SK-N-SH (cell line): Measurements from ENCODE around the gene WDR83. TPM values are rescaled to one million over a fixed set of nuclear protein-coding genes. Genes with fewer than 3 reads are reported as not detected.

ENCODE experiments used
- CTCF ChIA-PET: fragments of 300-600, 350-600 bp; formaldehyde crosslinking; extraction: SDS; loops from one replicate; lab custom pipeline; 2021; lab: Yijun Ruan, JAX
- POLR2A ChIA-PET: fragments of 350-600 bp; sonication (Branson Sonifier 250); formaldehyde crosslinking; extraction: SDS; loops from one replicate; lab custom pipeline; 2020; ENCODE audit warnings: antibody characterized with exemption, inconsistent platforms; lab: Yijun Ruan, JAX
- DNase-seq: peaks from one replicate; pipeline ENCODE4 v3.0.0; 2012
- H2AFZ ChIP-seq: fragments of 200-600 bp; sonication (generic); 2 replicates; pipeline ENCODE4 v1.8.1; 2016; ENCODE audit warnings: antibody characterized with exemption, mild to moderate bottlenecking, low read depth
- H3F3A ChIP-seq: fragments of 200-600 bp; sonication (generic); replicated peaks from 2 replicates; pipeline ENCODE3; 2016; ENCODE audit warnings: antibody characterized with exemption, mild to moderate bottlenecking; ENCODE audit not compliant: insufficient read depth
- H3K27ac ChIP-seq, 2 experiments: fragments of 200-500 bp in 1 of 2; fragments of 200-600 bp in 1 of 2; sonication (Bioruptor generic) in 1 of 2; sonication (generic), shearing (Covaris generic) in 1 of 2; 2 replicates each; pipeline versions ENCODE4 v1.5.1 to v1.6.1; 2014 to 2016; ENCODE audit warnings: low read depth in 2 of 2, inconsistent platforms in 1 of 2, low read length in 1 of 2, mild to moderate bottlenecking in 1 of 2, mixed read lengths in 1 of 2
- H3K27me3 ChIP-seq: fragments of 200-600 bp; sonication (generic), shearing (Covaris generic); 2 replicates; pipeline ENCODE4 v1.6.1; 2016; ENCODE audit warnings: mixed run types; ENCODE audit not compliant: insufficient read depth
- H3K36me3 ChIP-seq, 2 experiments: fragments of 200-500 bp in 1 of 2; fragments of 200-600 bp in 1 of 2; sonication (Bioruptor generic) in 1 of 2; sonication (generic) in 1 of 2; replicated peaks in 1 of 2; 2 replicates each; pipeline versions ENCODE3 to v1.5.1; 2014 to 2016; ENCODE audit warnings: low read length in 1 of 2, mild to moderate bottlenecking in 1 of 2; ENCODE audit not compliant: insufficient read depth in 2 of 2, control insufficient read depth in 1 of 2
- H3K4me1 ChIP-seq, 2 experiments: fragments of 200-500 bp in 1 of 2; fragments of 200-600 bp in 1 of 2; sonication (Bioruptor generic) in 1 of 2; sonication (generic), shearing (Covaris generic) in 1 of 2; 2 replicates each; pipeline versions ENCODE4 v1.5.1 to v1.6.1; 2014 to 2016; ENCODE audit warnings: low read depth in 1 of 2, low read length in 1 of 2, mixed run types in 1 of 2; ENCODE audit not compliant: insufficient read depth in 2 of 2, control insufficient read depth in 1 of 2
- H3K4me2 ChIP-seq: fragments of 200-600 bp; sonication (generic), shearing (Covaris generic); 2 replicates; pipeline ENCODE4 v1.6.1; 2017; ENCODE audit warnings: mixed run types
- H3K4me3 ChIP-seq, 2 experiments: fragments of 200-500 bp in 1 of 2; fragments of 200-600 bp in 1 of 2; sonication (Bioruptor generic) in 1 of 2; sonication (generic), shearing (Covaris generic) in 1 of 2; 2 replicates each; pipeline versions ENCODE4 v1.5.1 to v1.8.1; 2014 to 2016; ENCODE audit warnings: low read depth in 2 of 2, inconsistent platforms in 1 of 2, low read length in 1 of 2, mild to moderate bottlenecking in 1 of 2, mixed read lengths in 1 of 2, moderate library complexity in 1 of 2
- H3K79me2 ChIP-seq: fragments of 200-600 bp; sonication (generic); 2 replicates; pipeline ENCODE4 v1.8.1; 2017; ENCODE audit warnings: mild to moderate bottlenecking; ENCODE audit not compliant: insufficient read depth
- H3K9ac ChIP-seq: fragments of 200-600 bp; sonication (generic); 2 replicates; pipeline ENCODE4 v1.6.1; 2017; ENCODE audit warnings: mixed run types
- H3K9me2 ChIP-seq: fragments of 200-600 bp; sonication (generic); 2 replicates; pipeline ENCODE4 v1.6.1; 2017; ENCODE audit warnings: mixed run types
- H3K9me3 ChIP-seq: fragments of 200-600 bp; sonication (generic); 2 replicates; pipeline ENCODE4 v1.6.1; 2017; ENCODE audit warnings: mixed run types, mild to moderate bottlenecking, moderate library complexity
- H4K20me1 ChIP-seq: fragments of 200-600 bp; sonication (generic); 2 replicates; pipeline ENCODE4 v1.6.1; 2017; ENCODE audit warnings: mild to moderate bottlenecking, mixed run types; ENCODE audit not compliant: insufficient read depth
- CHD2 ChIP-seq: fragments of 150-350 bp; IDR thresholded peaks from 2 replicates; pipeline ENCODE4 v1.6.1; 2018; ENCODE audit warnings: low read length; ENCODE audit not compliant: partially characterized antibody
- EP300 ChIP-seq, 2 experiments: IDR thresholded peaks; 2 replicates each; pipeline versions ENCODE4 v1.4.0 to v1.6.1; 2012; ENCODE audit warnings: borderline replicate concordance in 1 of 2, low read depth in 1 of 2, low read length in 1 of 2
- EZH2phosphoT487 ChIP-seq: fragments of 200-600 bp; sonication (generic); IDR thresholded peaks from 2 replicates; pipeline ENCODE4 v1.6.1; 2017; ENCODE audit warnings: low read depth, mixed run types, mild to moderate bottlenecking, antibody characterized with exemption, moderate library complexity, borderline replicate concordance
- GABPA ChIP-seq: IDR thresholded peaks from 2 replicates; pipeline ENCODE4 v1.4.0; 2012; ENCODE audit warnings: low read depth, mild to moderate bottlenecking
- GATA2 ChIP-seq: sonication (generic); formaldehyde crosslinking; IDR thresholded peaks from 2 replicates; pipeline ENCODE4 v1.5.0; 2020; ENCODE audit warnings: mild to moderate bottlenecking, missing genetic modification reagents
- IRF3 ChIP-seq: fragments of 150-350 bp; IDR thresholded peaks from 2 replicates; pipeline ENCODE4 v1.6.1; 2016; ENCODE audit warnings: mild to moderate bottlenecking, low read depth, low read length
- MXI1 ChIP-seq: IDR thresholded peaks from 2 replicates; pipeline ENCODE4 v1.6.1; 2012; ENCODE audit warnings: mild to moderate bottlenecking, low read depth, low read length, improper control_type of control experiment
- PBX3 ChIP-seq: IDR thresholded peaks from 2 replicates; pipeline ENCODE4; 2012
- POLR2AphosphoS5 ChIP-seq: IDR thresholded peaks from 2 replicates; pipeline ENCODE4 v1.6.1; 2012; ENCODE audit warnings: low read depth, low read length
- RAD21 ChIP-seq: IDR thresholded peaks from 2 replicates; pipeline ENCODE4 v1.6.1; 2012; ENCODE audit warnings: mild to moderate bottlenecking, low read length
- RCOR1 ChIP-seq: fragments of 150-350 bp; IDR thresholded peaks from 2 replicates; pipeline ENCODE4 v1.6.1; 2017; ENCODE audit warnings: antibody characterized with exemption, low read length
- REST ChIP-seq: IDR thresholded peaks from 2 replicates; pipeline ENCODE4 v1.6.1; 2012; ENCODE audit warnings: mild to moderate bottlenecking, low read depth, low read length, moderate library complexity
- RFX5 ChIP-seq: IDR thresholded peaks from 2 replicates; pipeline ENCODE4 v1.6.1; 2012; ENCODE audit warnings: mild to moderate bottlenecking, improper control_type of control experiment, low read length
- RXRA ChIP-seq: IDR thresholded peaks from 2 replicates; pipeline ENCODE4 v1.4.0; 2012; ENCODE audit warnings: low read depth, mild to moderate bottlenecking, borderline replicate concordance
- SIN3A ChIP-seq: IDR thresholded peaks from 2 replicates; pipeline ENCODE4 v1.6.1; 2012; ENCODE audit warnings: low read depth, mild to moderate bottlenecking, low read length, moderate library complexity, borderline replicate concordance
- SMC3 ChIP-seq: IDR thresholded peaks from 2 replicates; pipeline ENCODE4 v1.6.1; 2012; ENCODE audit warnings: low read depth, low read length, improper control_type of control experiment
- TAF1 ChIP-seq: IDR thresholded peaks from 2 replicates; pipeline ENCODE4 v1.6.1; 2012; ENCODE audit warnings: low read depth, mild to moderate bottlenecking, low read length, moderate library complexity, borderline replicate concordance
- TEAD4 ChIP-seq: IDR thresholded peaks from 2 replicates; pipeline ENCODE4 v1.4.0; 2012; ENCODE audit warnings: mild to moderate bottlenecking, borderline replicate concordance; ENCODE audit not compliant: insufficient read depth
- USF2 ChIP-seq: fragments of 150-350 bp; IDR thresholded peaks from 2 replicates; pipeline ENCODE4 v1.6.1; 2017; ENCODE audit warnings: antibody characterized with exemption, low read length, low read depth, borderline replicate concordance
- YY1 ChIP-seq: IDR thresholded peaks from 2 replicates; pipeline ENCODE4 v1.4.0; 2012; ENCODE audit warnings: low read depth, mild to moderate bottlenecking
- ZBTB33 ChIP-seq: IDR thresholded peaks from 2 replicates; pipeline ENCODE4 v1.4.0; 2012; ENCODE audit warnings: low read depth, borderline replicate concordance
- WGBS: methylation state at CpG from one replicate; pipeline ENCODE4 v1.1.6; 2017; ENCODE audit warnings: low lambda C conversion rate; 5-methylcytosine and 5-hydroxymethylcytosine counted together
- polyA plus RNA-seq, 3 experiments: library from polyadenylated mRNA; depleted of rRNA; stranded (reverse); fragments of >200 nt; gene quantifications; 2 replicates each; pipeline ENCODE4 v1.2.3, GENCODE V29; 2012

WDR83 gene
- polyA plus RNA-seq, 1 of the 3 experiments (the other 2 are of a cell fraction) = 18.2 TPM

GRCh38 chr19:12696366-12697335, 30.0 kb downstream of the WDR83 start, which contains the start of gene FBXW9:
Gene FBXW9 (minus strand): TSS chr19:12696631. CDS start chr19:12696581, 50 bp downstream.
- Histone ChIP-seq H3K79me2 (no peaks in the 10 kb centered on the region; the same call in 1 of the 2 replicates), H3K9me3 (no peaks in the 10 kb centered on the region), H3K4me2 (peak within 1 kb of the TSS; percentile 81), H2AFZ (peak within 1 kb of the TSS; percentile 89), H3K36me3 (peaks cover 15 to 24% of the 10 kb centered on the region in 2 experiments), H3K9ac (peak within 1 kb of the TSS; percentile 68), H4K20me1 (no peaks in the 10 kb centered on the region), H3K27me3 (no peaks in the 10 kb centered on the region), H3F3A (peaks cover 33% of the 10 kb centered on the region), H3K9me2 (no peaks in the 10 kb centered on the region), H3K4me3 (peak within 1 kb of the TSS; percentile 81 to 89), H3K4me1 (peaks cover 0 to 16% of the 10 kb centered on the region in 2 experiments; a peak in 2 of 4 replicates), H3K27ac (peak within 1 kb of the TSS; percentile 81 to 83)
- peak; percentile 97 for DNase-seq
- ChIA-PET CTCF (interaction anchor here (0.7 to 2.9 kb wide), 10 partner anchors 11 to 151 kb away, joined by 3 to 11 read pairs (median 4); no protein-coding TSS in a partner anchor), POLR2A (interaction anchor here (0.6 to 1.9 kb wide), 7 partner anchors 11 to 1322 kb away, joined by 3 to 5 read pairs (median 4); no protein-coding TSS in a partner anchor)
- WGBS = 11% methylated on average over 36 of the region's 59 CpGs
- TF ChIP-seq YY1 (0 out of 2 replicates have a peak, but pooled peaks have one; percentile 35), RCOR1 (no peak), REST (peak; percentile 15; the same call in 1 of the 2 replicates), RXRA (no peak), RAD21 (no peak), EP300 (IDR thresholded peaks at IDR 0.05; ENCODE audit: borderline replicate concordance in 1 of 2, low read depth in 1 of 2, low read length in 1 of 2) (no peak), MXI1 (peak; percentile 97), RFX5 (no peak), POLR2AphosphoS5 (peak; percentile 97), SMC3 (no peak), CHD2 (peak; percentile 79), TEAD4 (no peak), GATA2 (CRISPR knock-in tag) (no peak), USF2 (0 out of 2 replicates have a peak, but pooled peaks have one; percentile 3), GABPA (peak; percentile 97), EZH2phosphoT487 (no peak), IRF3 (no peak), TAF1 (peak; percentile 68; the same call in 1 of the 2 replicates), PBX3 (peak; percentile 33), SIN3A (peak; percentile 89; the same call in 1 of the 2 replicates), ZBTB33 (no peak)
